IMR-90 (cell line): ENCODE measurements around the gene THRAP3. TPM values are rescaled to one million over a fixed set of nuclear protein-coding genes. Genes with fewer than 3 reads are reported as not detected.

Experiments used
- ATAC-seq: fragments of 200-7000 bp; cut with Tn5 transposase; 2 replicates; pipeline ENCODE4 v1.9.1; 2020; ENCODE audit warnings: low read depth, mild to moderate bottlenecking, moderate library complexity
- BruUV-seq: library from RNA; stranded (reverse); fragments of 400-500 nt; replicated peaks from 2 replicates; lab custom pipeline; 2021; lab: Mats Ljungman, UMichigan
- CTCF ChIA-PET: fragments of 300-600 bp; formaldehyde crosslinking; extraction: SDS; loops from one replicate; lab custom pipeline; 2021; ENCODE audit warnings: antibody characterized with exemption; lab: Yijun Ruan, JAX
- POLR2A ChIA-PET: fragments of 300-600 bp; sonication (Branson Sonifier 250); formaldehyde crosslinking; loops from one replicate; lab custom pipeline; 2022; ENCODE audit warnings: antibody characterized with exemption; ENCODE audit not compliant: unreplicated experiment; lab: Charles Lee
- DNase-seq: peaks from one replicate; pipeline ENCODE4 v3.0.0; 2013
- H2AFZ ChIP-seq: replicated peaks from 2 replicates; pipeline ENCODE3; 2013; ENCODE audit warnings: low read length, mild to moderate bottlenecking; ENCODE audit not compliant: poor library complexity
- H2AK5ac ChIP-seq: 2 replicates; pipeline ENCODE4 v1.6.1; 2013; ENCODE audit warnings: low read depth, low read length, inconsistent platforms
- H2AK9ac ChIP-seq: replicated peaks from 2 replicates; pipeline ENCODE3; 2013; ENCODE audit warnings: mild to moderate bottlenecking, low read depth, low read length, moderate library complexity; ENCODE audit not compliant: poor library complexity
- H2BK120ac ChIP-seq: 2 replicates; pipeline ENCODE4 v1.6.1; 2013; ENCODE audit warnings: low read depth, low read length, inconsistent platforms
- H2BK15ac ChIP-seq: 3 replicates; pipeline ENCODE4 v1.6.1; 2013; ENCODE audit warnings: low read depth, low read length, inconsistent platforms
- H2BK20ac ChIP-seq: 2 replicates; pipeline ENCODE4 v1.6.1; 2013; ENCODE audit warnings: low read depth, mild to moderate bottlenecking, inconsistent platforms, low read length, moderate library complexity
- H2BK5ac ChIP-seq: 2 replicates; pipeline ENCODE4 v1.6.1; 2013; ENCODE audit warnings: mild to moderate bottlenecking, low read depth, low read length, inconsistent platforms; ENCODE audit not compliant: poor library complexity, severe bottlenecking
- H3K14ac ChIP-seq: replicated peaks from 2 replicates; pipeline ENCODE4 v1.6.1; 2013; ENCODE audit warnings: low read depth, low read length, inconsistent platforms
- H3K18ac ChIP-seq: 2 replicates; pipeline ENCODE4 v1.6.1; 2013; ENCODE audit warnings: low read depth, low read length, control low read depth
- H3K23ac ChIP-seq: 2 replicates; pipeline ENCODE4 v1.6.1; 2013; ENCODE audit warnings: low read depth, low read length, inconsistent platforms
- H3K27ac ChIP-seq: 2 replicates; pipeline ENCODE4 v1.5.1; 2013; ENCODE audit warnings: mild to moderate bottlenecking, control low read depth, low read length; ENCODE audit not compliant: insufficient read depth
- H3K27me3 ChIP-seq: 2 replicates; pipeline ENCODE4 v1.6.1; 2013; ENCODE audit warnings: low read length; ENCODE audit not compliant: control insufficient read depth, insufficient read depth
- H3K36me3 ChIP-seq: 2 replicates; pipeline ENCODE4 v1.6.1; 2013; ENCODE audit warnings: low read length, mixed read lengths; ENCODE audit not compliant: control insufficient read depth, insufficient read depth
- H3K4ac ChIP-seq: 2 replicates; pipeline ENCODE4 v1.6.1; 2013; ENCODE audit warnings: low read depth, low read length, inconsistent platforms
- H3K4me1 ChIP-seq: 2 replicates; pipeline ENCODE4 v1.6.1; 2013; ENCODE audit warnings: low read length, mixed read lengths; ENCODE audit not compliant: control insufficient read depth, insufficient read depth
- H3K4me2 ChIP-seq: 2 replicates; pipeline ENCODE4 v1.6.1; 2013; ENCODE audit warnings: low read depth, mild to moderate bottlenecking, control low read depth, low read length, moderate library complexity
- H3K4me3 ChIP-seq: 2 replicates; pipeline ENCODE4 v1.5.1; 2013; ENCODE audit warnings: low read depth, mild to moderate bottlenecking, control low read depth, low read length, moderate library complexity; ENCODE audit not compliant: insufficient read depth
- H3K56ac ChIP-seq: 2 replicates; pipeline ENCODE4 v1.6.1; 2013; ENCODE audit warnings: low read length, inconsistent platforms; ENCODE audit not compliant: insufficient read depth; ENCODE audit errors: extremely low read depth
- H3K79me1 ChIP-seq, 2 experiments: 2 replicates each; pipeline ENCODE4 v1.6.1; 2013; ENCODE audit warnings: low read length in 2 of 2, inconsistent platforms in 1 of 2, low read depth in 1 of 2
- H3K9ac ChIP-seq: 2 replicates; pipeline ENCODE4 v1.6.1; 2013; ENCODE audit warnings: low read depth, low read length, control low read depth
- H3K9me1 ChIP-seq: 2 replicates; pipeline ENCODE4 v1.6.1; 2013; ENCODE audit warnings: low read length, inconsistent platforms; ENCODE audit not compliant: insufficient read depth
- H3K9me3 ChIP-seq: 2 replicates; pipeline ENCODE4 v1.6.1; 2013; ENCODE audit warnings: low read length; ENCODE audit not compliant: control insufficient read depth, insufficient read depth
- H4K20me1 ChIP-seq: 2 replicates; pipeline ENCODE4 v1.6.1; 2013; ENCODE audit warnings: low read length, inconsistent platforms; ENCODE audit not compliant: insufficient read depth
- H4K5ac ChIP-seq: 2 replicates; pipeline ENCODE4 v1.6.1; 2013; ENCODE audit warnings: mild to moderate bottlenecking, low read depth, low read length, control low read depth
- H4K8ac ChIP-seq, 2 experiments: 2 replicates each; pipeline ENCODE4 v1.6.1; 2013; ENCODE audit warnings: low read depth in 2 of 2, low read length in 2 of 2, control low read depth in 1 of 2, inconsistent platforms in 1 of 2
- H4K91ac ChIP-seq: 2 replicates; pipeline ENCODE4 v1.6.1; 2013; ENCODE audit warnings: low read depth, low read length, inconsistent platforms; ENCODE audit not compliant: insufficient read depth
- NFE2L2 ChIP-seq: fragments of 150-350 bp; IDR thresholded peaks from 2 replicates; pipeline ENCODE4 v1.6.1; 2016; ENCODE audit warnings: low read depth, mild to moderate bottlenecking, low read length
- WGBS, 2 experiments: methylation state at CpG; one replicate each; pipeline versions ENCODE4 v1.1.5 to v1.1.7; 2013; ENCODE audit warnings: missing lambda C conversion rate in 2 of 2; ENCODE audit not compliant: insufficient read length in 1 of 2; ENCODE audit errors: extremely low coverage in 2 of 2; 5-methylcytosine and 5-hydroxymethylcytosine counted together
- dilution Hi-C: fragments of 300-500 bp; cut with HindIII; formaldehyde crosslinking; loops from one replicate; pipeline ENCODE4 v1.14.3; 2018; ENCODE audit warnings: low sequenced_read_pairs; ENCODE audit not compliant: unreplicated experiment
- in situ Hi-C: fragments of 300-500 bp; cut with MboI; formaldehyde crosslinking; loops from 3 replicates; pipeline ENCODE4 v1.14.3; 2019; ENCODE audit warnings: low sequenced_read_pairs, inconsistent platforms, mixed read lengths
- intact Hi-C: fragments of 100-400 bp; cut with micrococcal nuclease; formaldehyde crosslinking; loops from 2 replicates; pipeline ENCODE4 v1.10.0; 2022
- polyA plus RNA-seq, 3 experiments: library from polyadenylated mRNA; depleted of rRNA; stranded (reverse); fragments of >200 nt; gene quantifications; 2 replicates each; pipeline ENCODE4 v1.2.3, GENCODE V29; 2012; ENCODE audit warnings: low replicate concordance in 1 of 3
- total RNA-seq: library from RNA; depleted of rRNA; stranded (reverse); fragments of >200 nt; gene quantifications from 2 replicates; pipeline ENCODE4 v1.2.3, GENCODE V29; 2012

The THRAP3 gene
- total and polyA plus RNA-seq, 2 of the 4 experiments (the other 2 are of a cell fraction): 60.6 to 66.5 TPM

GRCh38 chr1:36303650-36304360 is 79.6 kb downstream of the THRAP3 start:
- Histone ChIP-seq H2AFZ (no peak overlapping the region), H3K27ac (no peak overlapping the region), H4K91ac (no peak overlapping the region), H3K9me1 (peaks cover 14% of the 10 kb centered on the region), H2BK5ac (no peak overlapping the region), H4K20me1 (peaks cover 17% of the 10 kb centered on the region; the same call in 1 of the 2 replicates), H3K79me1 (peaks cover 23 to 63% of the 10 kb centered on the region in 2 experiments; a peak in 3 of 4 replicates), H4K5ac (no peak overlapping the region), H3K36me3 (peaks cover 41% of the 10 kb centered on the region), H2BK20ac (no peak overlapping the region), H2BK120ac (no peak overlapping the region), H3K14ac (no peak overlapping the region), H2BK15ac (no peak overlapping the region), H3K27me3 (no peaks in the 10 kb centered on the region), H3K4me3 (no peak overlapping the region), H3K9me3 (no peaks in the 10 kb centered on the region), H3K4me2 (no peak overlapping the region), H4K8ac (no peak overlapping the region), H2AK9ac (no peak overlapping the region), H2AK5ac (no peak overlapping the region), H3K4ac (no peak overlapping the region), H3K56ac (no peak overlapping the region), H3K4me1 (peaks cover 8% of the 10 kb centered on the region), H3K9ac (no peak overlapping the region), H3K18ac (no peak overlapping the region), H3K23ac (no peak overlapping the region)
- CTCF ChIA-PET: interaction anchor here (0.6 kb wide), 1 partner anchor 421 kb away, joined by 3 read pairs; the partner anchor contains the start of gene AGO1
- dilution Hi-C loops: no loop called here
- POLR2A ChIA-PET: no interaction called here
- WGBS, 2 experiments: 86% methylated on average over 10 of the region's 23 CpGs; no CpG with 5 or more reads in 1 of the 2 experiments
- no TSS peak for BruUV-seq
- intact Hi-C loops: no loop called here
- no peak for TF ChIP-seq NFE2L2
- in situ Hi-C loops: no loop called here
- ATAC-seq: no peak
- DNase-seq: no peak
